B cell (primary cell): ENCODE data around the gene SFT2D1.

Source experiments
- CTCF ChIP-seq: fragments of 200-600 bp; IDR thresholded peaks from one replicate; pipeline ENCODE4 v1.8.0; 2022; ENCODE audit warnings: antibody characterized with exemption, mild to moderate bottlenecking
- EZH2 ChIP-seq: IDR thresholded peaks from 2 replicates; pipeline ENCODE4 v1.6.1; 2012; ENCODE audit warnings: borderline replicate concordance, low read depth, mild to moderate bottlenecking, moderate library complexity, low read length; ENCODE audit not compliant: insufficient read depth, poor library complexity, severe bottlenecking

- TF ChIP-seq CTCF (no peak), EZH2 (no peak)
Observed at GRCh38 chr6:166289207-166290060, 52.9 kb downstream of the SFT2D1 start.
